GM23248 (cell line): ENCODE data around the gene SENP8. TPM values are rescaled to one million over a fixed set of nuclear protein-coding genes. Genes with fewer than 3 reads are reported as not detected.
A peak's percentile ranks its signal among the peaks of the same experiment; 100 is the strongest.

Experiments
- DNase-seq: peaks from one replicate; pipeline ENCODE4 v3.0.0-alpha.2; 2015
- H2AFZ ChIP-seq: fragments of 200-600 bp; sonication (generic); 2 replicates; pipeline ENCODE4 v1.6.1; 2016; ENCODE audit warnings: antibody characterized with exemption
- H3F3A ChIP-seq: fragments of 200-600 bp; sonication (generic); 2 replicates; pipeline ENCODE4 v1.6.1; 2016; ENCODE audit warnings: mild to moderate bottlenecking, antibody characterized with exemption, mixed run types; ENCODE audit not compliant: insufficient read depth
- H3K27ac ChIP-seq: fragments of 200-600 bp; sonication (generic); 2 replicates; pipeline ENCODE4 v1.5.1; 2016; ENCODE audit warnings: mild to moderate bottlenecking
- H3K27me3 ChIP-seq: fragments of 200-600 bp; sonication (generic); replicated peaks from 2 replicates; pipeline ENCODE4 v1.6.1; 2016; ENCODE audit warnings: mild to moderate bottlenecking; ENCODE audit not compliant: insufficient read depth
- H3K36me3 ChIP-seq: fragments of 200-600 bp; sonication (generic); 2 replicates; pipeline ENCODE4 v1.6.1; 2016; ENCODE audit warnings: low read depth, mild to moderate bottlenecking
- H3K4me1 ChIP-seq: fragments of 200-600 bp; sonication (generic); 2 replicates; pipeline ENCODE4 v1.6.1; 2016; ENCODE audit warnings: mild to moderate bottlenecking; ENCODE audit not compliant: insufficient read depth
- H3K4me2 ChIP-seq: fragments of 200-600 bp; sonication (generic); one replicate; pipeline ENCODE4 v1.6.1; 2016; ENCODE audit warnings: mild to moderate bottlenecking; ENCODE audit not compliant: unreplicated experiment
- H3K4me3 ChIP-seq: fragments of 200-600 bp; sonication (generic); 2 replicates; pipeline ENCODE4 v1.5.1; 2016; ENCODE audit warnings: mild to moderate bottlenecking
- H3K79me2 ChIP-seq: fragments of 200-600 bp; sonication (generic); 2 replicates; pipeline ENCODE4 v1.6.1; 2016; ENCODE audit warnings: mild to moderate bottlenecking; ENCODE audit not compliant: insufficient read depth
- H3K9ac ChIP-seq: fragments of 200-600 bp; sonication (generic); 2 replicates; pipeline ENCODE4 v1.6.1; 2016; ENCODE audit warnings: mild to moderate bottlenecking
- H3K9me2 ChIP-seq: fragments of 200-600 bp; sonication (generic); 2 replicates; pipeline ENCODE4 v1.6.1; 2016; ENCODE audit warnings: mixed run types, mild to moderate bottlenecking, moderate library complexity; ENCODE audit not compliant: insufficient read depth
- H3K9me3 ChIP-seq: fragments of 200-600 bp; sonication (generic); one replicate; pipeline ENCODE4 v1.6.1; 2017; ENCODE audit warnings: low read depth
- H4K20me1 ChIP-seq: fragments of 200-600 bp; sonication (generic); 2 replicates; pipeline ENCODE4 v1.6.0; 2016; ENCODE audit not compliant: insufficient read depth
- EZH2 ChIP-seq: fragments of 200-600 bp; sonication (generic); IDR thresholded peaks from 2 replicates; pipeline ENCODE4 v1.6.1; 2018; ENCODE audit warnings: antibody characterized with exemption, mild to moderate bottlenecking; ENCODE audit not compliant: insufficient read depth, poor library complexity, severe bottlenecking
- EZH2phosphoT487 ChIP-seq: fragments of 200-600 bp; sonication (generic); IDR thresholded peaks from 2 replicates; pipeline ENCODE4 v1.6.1; 2018; ENCODE audit warnings: antibody characterized with exemption, moderate library complexity, mild to moderate bottlenecking, low read depth; ENCODE audit not compliant: insufficient read depth
- WGBS, 2 experiments: methylation state at CpG; one replicate each; pipeline ENCODE4 v1.1.6; 2015 to 2017; ENCODE audit warnings: low lambda C conversion rate in 2 of 2, low coverage in 1 of 2; ENCODE audit errors: missing lambda C conversion rate in 2 of 2; 5-methylcytosine and 5-hydroxymethylcytosine counted together
- in situ Hi-C: fragments of 300-500 bp; cut with MboI; formaldehyde crosslinking; loops from 2 replicates; pipeline ENCODE4 v1.15.0; 2020
- polyA plus RNA-seq: library from polyadenylated mRNA; unstranded; fragments of >200 nt; fragmentation: Nextera tagmentation; extraction: Ambion mirVana; gene quantifications from 2 replicates; pipeline ENCODE4 v1.2.1, GENCODE V29; 2016
- total RNA-seq: library from RNA; depleted of rRNA; stranded (reverse); fragments of >200 nt; shearing (Covaris generic); gene quantifications from 2 replicates; pipeline ENCODE4 v1.2.3, GENCODE V29; 2014

SENP8 gene
- total and polyA plus RNA-seq, 2 experiments from 2014 or later, result 2.5 to 3.8 TPM

DNA sequence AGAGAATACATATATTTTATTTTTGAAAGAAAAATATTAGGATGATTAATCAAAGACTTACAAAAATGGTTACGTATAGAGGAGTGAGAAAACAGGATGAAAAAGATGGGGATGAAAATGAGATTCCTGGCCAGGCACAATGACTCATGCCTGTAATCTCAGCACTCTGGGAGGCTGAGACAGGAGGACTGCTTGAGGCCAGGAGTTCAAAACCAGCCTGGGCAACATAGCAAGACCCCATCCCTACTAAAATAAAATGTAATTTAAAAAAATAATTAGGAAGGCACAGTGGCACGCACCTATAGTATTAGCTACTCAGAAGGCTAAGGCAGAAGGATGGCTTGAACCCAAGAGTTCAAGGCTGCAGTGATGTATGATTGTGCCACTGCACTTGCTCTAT lies 12.1 kb upstream of the SENP8 start:
- no peaks in the 10 kb centered on the region for H3F3A ChIP-seq
- H3K9me3 ChIP-seq, result no peaks in the 10 kb centered on the region
- no peak for TF ChIP-seq EZH2phosphoT487
- TF ChIP-seq EZH2, result no peak
- peaks cover 83% of the 10 kb centered on the region for H3K79me2 ChIP-seq
- H4K20me1 ChIP-seq, result peaks cover 23% of the 10 kb centered on the region
- no peak overlapping the region for H2AFZ ChIP-seq
- H3K27me3 ChIP-seq, result no peaks in the 10 kb centered on the region
- no peaks in the 10 kb centered on the region for H3K36me3 ChIP-seq
- in situ Hi-C loops, result no loop called here
- no peaks in the 10 kb centered on the region for H3K9me2 ChIP-seq
- 90 to 100% methylated on average over 2 of the region's 2 CpGs for WGBS, 2 experiments
- no peak overlapping the region for H3K9ac ChIP-seq
- H3K4me3 ChIP-seq, result no peak overlapping the region
- DNase-seq, result no peak
- no peak overlapping the region for H3K27ac ChIP-seq
- H3K4me1 ChIP-seq, result no peaks in the 10 kb centered on the region
- H3K4me2 ChIP-seq, result no peak overlapping the region

DNA sequence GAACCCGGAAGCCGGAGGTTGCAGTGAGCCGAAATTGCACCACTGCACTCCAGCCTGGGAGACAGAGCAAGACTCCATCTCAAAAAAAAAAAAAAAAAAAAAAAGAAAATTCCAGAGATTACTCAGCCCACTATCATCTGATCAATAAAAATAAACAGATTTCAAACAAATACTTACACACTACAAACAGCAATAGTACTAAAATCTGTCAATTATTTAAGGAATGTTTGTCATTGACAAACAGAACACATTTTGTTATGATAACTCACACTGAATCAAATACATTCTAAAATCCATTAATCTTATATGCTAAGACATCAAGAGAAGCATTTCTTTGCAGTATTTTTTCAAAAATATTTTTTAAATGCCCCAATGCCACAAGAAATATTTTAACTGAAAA lies 7.8 kb upstream of the SENP8 start:
- no peak overlapping the region for H2AFZ ChIP-seq
- H3K9me3 ChIP-seq, result no peaks in the 10 kb centered on the region
- H3K79me2 ChIP-seq, result peaks cover 100% of the 10 kb centered on the region
- H3K4me3 ChIP-seq, result no peak overlapping the region
- peaks cover 8% of the 10 kb centered on the region; the same call in 1 of the 2 replicates for H3F3A ChIP-seq
- H3K4me1 ChIP-seq, result peaks cover 15% of the 10 kb centered on the region
- H4K20me1 ChIP-seq, result 0 out of 2 replicates have a peak, but pooled peaks cover 13% of the 10 kb centered on the region
- no peak overlapping the region for H3K27ac ChIP-seq
- in situ Hi-C loops, result no loop called here
- WGBS, 2 experiments, result 96 to 100% methylated on average over 3 of the region's 3 CpGs
- TF ChIP-seq EZH2 (no peak), EZH2phosphoT487 (no peak)
- H3K27me3 ChIP-seq, result no peaks in the 10 kb centered on the region
- H3K9me2 ChIP-seq, result no peaks in the 10 kb centered on the region
- H3K36me3 ChIP-seq, result no peaks in the 10 kb centered on the region
- H3K9ac ChIP-seq, result no peak overlapping the region
- DNase-seq, result no peak
- H3K4me2 ChIP-seq, result no peak overlapping the region

DNA sequence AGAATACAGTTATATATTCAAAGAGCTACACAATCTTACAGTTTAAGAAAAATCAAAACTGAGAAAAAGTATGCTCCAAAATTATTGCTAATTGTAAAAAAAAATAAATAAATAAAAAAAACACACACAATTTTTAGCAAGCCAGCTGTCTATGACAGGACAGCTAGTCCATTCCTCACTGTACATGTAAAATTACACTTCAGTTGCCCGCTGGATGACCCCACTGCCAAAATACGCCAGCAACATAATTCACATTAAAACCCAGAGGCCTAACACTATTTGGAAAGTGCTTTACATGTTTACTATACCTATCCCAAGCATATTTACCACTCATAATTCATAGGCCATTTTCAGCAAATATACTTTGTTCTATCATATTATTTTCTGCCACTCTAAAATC lies 6.1 kb upstream of the SENP8 start:
- Histone ChIP-seq H2AFZ (no peak overlapping the region), H3K36me3 (no peaks in the 10 kb centered on the region), H3K27me3 (no peaks in the 10 kb centered on the region), H3K9me3 (no peaks in the 10 kb centered on the region), H4K20me1 (0 out of 2 replicates have a peak, but pooled peaks cover 13% of the 10 kb centered on the region), H3K27ac (no peak overlapping the region), H3K9me2 (no peaks in the 10 kb centered on the region), H3K4me1 (peaks cover 24% of the 10 kb centered on the region), H3K4me3 (no peak overlapping the region), H3F3A (peaks cover 8% of the 10 kb centered on the region; the same call in 1 of the 2 replicates), H3K4me2 (no peak overlapping the region), H3K79me2 (peaks cover 100% of the 10 kb centered on the region), H3K9ac (no peak overlapping the region)
- WGBS, 2 experiments, result 89 to 91% methylated on average over 2 of the region's 2 CpGs
- in situ Hi-C loops, result no loop called here
- no peak for DNase-seq
- TF ChIP-seq EZH2 (no peak), EZH2phosphoT487 (no peak)

DNA sequence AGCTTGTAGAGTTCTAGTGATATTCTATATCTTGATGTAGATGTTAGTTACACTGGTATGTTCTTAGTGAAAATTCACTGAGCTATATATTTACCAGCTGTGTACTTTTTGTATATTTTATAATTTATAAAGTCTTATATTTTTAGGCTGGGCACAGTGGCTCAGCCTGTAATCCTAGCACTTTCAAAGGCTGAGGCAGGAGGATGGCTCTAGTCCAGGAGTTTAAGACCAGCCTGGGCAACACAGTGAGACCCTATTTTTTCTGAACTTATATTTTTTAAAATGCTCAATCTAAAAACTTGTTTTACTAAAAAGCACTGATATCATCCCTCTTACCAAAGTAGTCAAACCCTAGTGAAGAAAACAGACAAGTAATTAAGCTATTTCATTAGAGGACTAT lies 5.4 kb upstream of the SENP8 start:
- Histone ChIP-seq H3K4me2 (no peak overlapping the region), H3F3A (peaks cover 8% of the 10 kb centered on the region; the same call in 1 of the 2 replicates), H3K27ac (0 out of 2 replicates have a peak overlapping the region, but pooled peaks have one; percentile 36), H3K9me2 (no peaks in the 10 kb centered on the region), H2AFZ (no peak overlapping the region), H3K4me1 (peaks cover 24% of the 10 kb centered on the region), H3K9ac (no peak overlapping the region), H3K4me3 (no peak overlapping the region), H4K20me1 (0 out of 2 replicates have a peak, but pooled peaks cover 13% of the 10 kb centered on the region), H3K79me2 (peaks cover 95% of the 10 kb centered on the region), H3K9me3 (no peaks in the 10 kb centered on the region), H3K27me3 (no peaks in the 10 kb centered on the region), H3K36me3 (no peaks in the 10 kb centered on the region)
- TF ChIP-seq EZH2phosphoT487 (no peak), EZH2 (no peak)
- in situ Hi-C loops, result no loop called here
- no peak for DNase-seq
